Mucosa of stomach (tissue), 1 donor: ENCODE results near the gene NYAP1.

Experiments
- H3K27me3 ChIP-seq: one replicate; pipeline ENCODE4 v1.7.0; 2013; ENCODE audit warnings: mild to moderate bottlenecking, low read length; ENCODE audit not compliant: control insufficient read depth, insufficient read depth
- H3K36me3 ChIP-seq: one replicate; pipeline ENCODE4 v1.7.0; 2013; ENCODE audit warnings: low read length; ENCODE audit not compliant: control insufficient read depth, insufficient read depth
- H3K4me1 ChIP-seq: one replicate; pipeline ENCODE4 v1.7.0; 2013; ENCODE audit warnings: mild to moderate bottlenecking, low read length; ENCODE audit not compliant: control insufficient read depth, insufficient read depth
- H3K4me3 ChIP-seq: one replicate; pipeline ENCODE4 v1.7.0; 2013; ENCODE audit warnings: low read length
- H3K9ac ChIP-seq: one replicate; pipeline ENCODE4 v1.7.0; 2013; ENCODE audit warnings: mild to moderate bottlenecking, low read length, moderate library complexity
- H3K9me3 ChIP-seq: one replicate; pipeline ENCODE4 v1.7.0; 2013; ENCODE audit warnings: mild to moderate bottlenecking, low read length, moderate library complexity; ENCODE audit not compliant: control insufficient read depth
- donor health status: Pancreatic carcinoma.

The NYAP1 gene

DNA sequence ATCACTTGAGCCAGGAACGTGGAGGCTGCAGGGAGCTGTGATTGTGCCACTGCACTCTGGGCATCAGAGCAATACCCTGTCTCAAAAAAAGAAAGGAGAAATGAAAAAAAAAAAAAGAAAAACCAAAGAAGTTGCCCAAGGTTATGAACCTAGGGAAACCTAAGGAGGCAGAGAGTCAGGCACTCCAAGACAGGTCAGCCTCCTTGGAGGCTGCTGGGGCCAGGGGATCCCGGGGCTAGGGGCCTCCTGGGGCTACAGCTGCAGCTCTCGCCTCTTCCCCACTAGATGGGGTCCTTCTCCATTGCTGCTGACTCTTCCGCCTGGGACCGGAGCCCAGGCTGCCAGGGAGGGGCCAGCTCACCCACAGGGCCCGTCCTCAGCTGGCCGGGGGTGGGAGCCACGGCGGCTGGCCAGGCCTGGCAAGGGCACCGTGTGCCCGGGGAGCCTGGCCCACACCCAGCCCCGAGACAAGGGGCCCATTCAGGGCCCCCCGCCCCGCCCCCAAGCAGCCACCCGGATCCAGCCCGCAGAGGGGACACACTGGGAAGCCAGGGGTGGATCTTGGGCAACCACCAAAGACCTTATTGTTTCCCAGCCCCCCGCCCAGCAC lies 17.9 kb upstream of the NYAP1 start:
- Histone ChIP-seq H3K9me3 (no peaks in the 10 kb centered on the region), H3K27me3 (no peaks in the 10 kb centered on the region), H3K4me1 (peaks cover 20% of the 10 kb centered on the region), H3K9ac (no peak overlapping the region), H3K4me3 (no peak overlapping the region), H3K36me3 (peaks cover 5% of the 10 kb centered on the region)

- Histone ChIP-seq H3K9me3 (no peaks in the 10 kb centered on the region), H3K27me3 (no peaks in the 10 kb centered on the region), H3K36me3 (peaks cover 5% of the 10 kb centered on the region), H3K4me1 (peaks cover 20% of the 10 kb centered on the region), H3K9ac (no peak overlapping the region), H3K4me3 (no peak overlapping the region)
Measured at GRCh38 chr7:100466653-100467605, 16.8 kb upstream of the NYAP1 start.

- Histone ChIP-seq H3K4me1 (peaks cover 23% of the 10 kb centered on the region), H3K36me3 (peaks cover 5% of the 10 kb centered on the region), H3K9ac (no peak overlapping the region), H3K9me3 (no peaks in the 10 kb centered on the region), H3K27me3 (no peaks in the 10 kb centered on the region), H3K4me3 (no peak overlapping the region)
Measured at GRCh38 chr7:100467638-100468373, 15.9 kb upstream of the NYAP1 start.

GRCh38 chr7:100469227-100470044 lies 14.3 kb upstream of the NYAP1 start:
- Histone ChIP-seq H3K4me3 (no peak overlapping the region), H3K9me3 (no peaks in the 10 kb centered on the region), H3K9ac (peak overlapping the region; percentile 13), H3K4me1 (peaks cover 31% of the 10 kb centered on the region), H3K27me3 (no peaks in the 10 kb centered on the region), H3K36me3 (peaks cover 13% of the 10 kb centered on the region)

DNA sequence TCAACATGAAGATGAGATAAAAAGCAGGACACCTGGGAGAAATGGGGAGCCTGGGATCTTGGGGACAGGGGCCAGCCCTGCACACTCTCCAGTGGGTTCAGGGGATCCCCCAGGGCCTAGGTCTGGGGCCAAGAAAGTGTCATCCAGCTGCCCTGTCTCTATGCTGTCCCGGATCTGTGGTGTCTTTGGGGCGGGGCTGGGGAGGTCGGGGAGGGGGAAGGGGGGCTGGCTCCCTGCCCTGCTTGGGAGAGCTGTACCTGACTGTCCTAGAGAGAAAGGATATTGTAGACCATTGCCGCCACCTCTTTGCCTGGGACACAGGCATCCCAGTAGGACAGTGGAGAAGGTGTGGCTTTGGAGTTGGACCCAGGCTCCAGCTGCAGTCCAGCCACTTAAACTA lies 12.7 kb upstream of the NYAP1 start:
- Histone ChIP-seq H3K36me3 (peaks cover 14% of the 10 kb centered on the region), H3K4me3 (no peak overlapping the region), H3K4me1 (peaks cover 31% of the 10 kb centered on the region), H3K9ac (no peak overlapping the region), H3K27me3 (no peaks in the 10 kb centered on the region), H3K9me3 (no peaks in the 10 kb centered on the region)

- H3K9me3 ChIP-seq, result no peaks in the 10 kb centered on the region
- no peak overlapping the region for H3K4me3 ChIP-seq
- peaks cover 14% of the 10 kb centered on the region for H3K36me3 ChIP-seq
- peak overlapping the region; percentile 31 for H3K9ac ChIP-seq
- H3K4me1 ChIP-seq, result peaks cover 38% of the 10 kb centered on the region
- no peaks in the 10 kb centered on the region for H3K27me3 ChIP-seq
Measured at GRCh38 chr7:100472121-100472851, 11.4 kb upstream of the NYAP1 start.

DNA sequence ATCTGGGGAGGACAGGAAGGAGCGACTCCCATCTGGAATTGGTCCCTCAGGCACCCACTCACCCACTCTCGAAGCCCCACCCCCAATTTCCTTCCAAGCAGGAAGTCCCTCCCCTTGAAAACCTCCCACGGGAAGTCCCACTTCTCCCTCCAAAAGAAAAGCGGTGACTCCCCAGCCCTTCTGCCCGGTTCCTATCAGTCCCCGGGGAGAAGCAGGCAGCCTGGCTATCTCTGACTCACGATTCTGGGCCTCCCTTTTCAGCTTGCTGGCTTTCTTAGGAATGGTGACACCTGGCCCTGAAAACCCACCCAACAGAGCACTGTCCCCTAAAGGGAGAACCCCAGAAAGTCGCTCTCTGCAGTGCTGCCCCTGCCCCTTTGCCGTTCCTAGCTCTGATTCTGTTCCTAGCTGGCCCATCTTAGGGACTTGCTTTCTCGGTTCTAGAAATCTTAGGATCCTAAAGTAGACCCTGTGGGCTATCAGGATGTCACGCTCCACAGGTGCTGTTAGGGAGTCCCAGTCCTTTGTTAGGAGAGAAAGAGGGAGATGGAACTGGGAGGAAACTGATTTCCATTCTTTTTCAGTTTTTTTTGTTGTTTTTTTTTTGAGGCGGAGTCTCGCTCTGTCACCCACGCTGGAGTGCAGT lies 10.8 kb upstream of the NYAP1 start:
- H3K9ac ChIP-seq, result peak overlapping the region; percentile 31
- H3K4me3 ChIP-seq, result no peak overlapping the region
- H3K36me3 ChIP-seq, result peaks cover 14% of the 10 kb centered on the region

GRCh38 chr7:100475549-100475948 lies 8.2 kb upstream of the NYAP1 start:
- H3K4me3 ChIP-seq, result no peak overlapping the region
- H3K9ac ChIP-seq, result peak overlapping the region; percentile 40
- H3K27me3 ChIP-seq, result no peaks in the 10 kb centered on the region
- peaks cover 12% of the 10 kb centered on the region for H3K36me3 ChIP-seq
- H3K9me3 ChIP-seq, result no peaks in the 10 kb centered on the region
- peaks cover 36% of the 10 kb centered on the region for H3K4me1 ChIP-seq

More for the DNA sequence above, 10.8 kb upstream of the NYAP1 start:
- Histone ChIP-seq H3K27me3 (no peaks in the 10 kb centered on the region), H3K4me1 (peaks cover 40% of the 10 kb centered on the region), H3K9me3 (no peaks in the 10 kb centered on the region)

GRCh38 chr7:100476101-100476780 lies 7.5 kb upstream of the NYAP1 start:
- peaks cover 8% of the 10 kb centered on the region for H3K36me3 ChIP-seq
- no peaks in the 10 kb centered on the region for H3K9me3 ChIP-seq
- H3K4me1 ChIP-seq, result peaks cover 36% of the 10 kb centered on the region
- no peaks in the 10 kb centered on the region for H3K27me3 ChIP-seq
- H3K4me3 ChIP-seq, result no peak overlapping the region
- H3K9ac ChIP-seq, result peak overlapping the region; percentile 95
